ENCODE data around the gene LAMA4.
A peak's percentile ranks its signal among the peaks of the same experiment; 100 is the strongest.

Gene LAMA4

GRCh38 chr6:112253841-112254816, at the start of gene LAMA4:
TSS of gene LAMA4 (minus strand) at chr6:112254567. CDS start at chr6:112254150, 417 bp downstream.
- DNase-seq, result peak; percentile 70

GRCh38 chr6:112302142-112302705, 47.9 kb upstream of the LAMA4 start:
- no peak for DNase-seq

- no peak for DNase-seq
These were observed 46.5 kb upstream of the LAMA4 start for GRCh38 chr6:112300896-112301295.

GRCh38 chr6:112298816-112299281, 44.5 kb upstream of the LAMA4 start:
- DNase-seq, result no peak

GRCh38 chr6:112298021-112298745, 43.8 kb upstream of the LAMA4 start:
- DNase-seq, result no peak

- no peak for DNase-seq
These were observed 42.3 kb upstream of the LAMA4 start for GRCh38 chr6:112296694-112297093.

GRCh38 chr6:112296122-112296521, 41.8 kb upstream of the LAMA4 start:
- DNase-seq, result peak; percentile 7

- no peak for DNase-seq
These were observed 36.9 kb upstream of the LAMA4 start for GRCh38 chr6:112291161-112291762.

GRCh38 chr6:112289038-112289566, 34.7 kb upstream of the LAMA4 start:
- no peak for DNase-seq

GRCh38 chr6:112288475-112288874, 34.1 kb upstream of the LAMA4 start:
- DNase-seq, result no peak

GRCh38 chr6:112287577-112288225, 33.3 kb upstream of the LAMA4 start:
- no peak for DNase-seq

- no peak for DNase-seq
These were observed 32.3 kb upstream of the LAMA4 start for GRCh38 chr6:112286500-112287144.

GRCh38 chr6:112286010-112286409, 31.6 kb upstream of the LAMA4 start:
- DNase-seq, result no peak

GRCh38 chr6:112284603-112285002, 30.2 kb upstream of the LAMA4 start:
- no peak for DNase-seq

GRCh38 chr6:112283621-112284020, 29.3 kb upstream of the LAMA4 start:
- DNase-seq, result no peak

- peak; percentile 19 for DNase-seq
These were observed 27.7 kb upstream of the LAMA4 start for GRCh38 chr6:112281821-112282615.

- no peak for DNase-seq
These were observed 24.9 kb upstream of the LAMA4 start for GRCh38 chr6:112279031-112279935.

- no peak for DNase-seq
These were observed 21.0 kb upstream of the LAMA4 start for GRCh38 chr6:112275365-112275764.

GRCh38 chr6:112274774-112275173, 20.4 kb upstream of the LAMA4 start:
- no peak for DNase-seq

GRCh38 chr6:112272799-112273198, 18.4 kb upstream of the LAMA4 start:
- DNase-seq, result no peak
